DMS153 (cell line): ENCODE measurements around the gene EPS8L2.

Experiments used
- DNase-seq: peaks from one replicate; lab custom pipeline; 2025; lab: John Stamatoyannopoulos, UW

EPS8L2 gene

DNA sequence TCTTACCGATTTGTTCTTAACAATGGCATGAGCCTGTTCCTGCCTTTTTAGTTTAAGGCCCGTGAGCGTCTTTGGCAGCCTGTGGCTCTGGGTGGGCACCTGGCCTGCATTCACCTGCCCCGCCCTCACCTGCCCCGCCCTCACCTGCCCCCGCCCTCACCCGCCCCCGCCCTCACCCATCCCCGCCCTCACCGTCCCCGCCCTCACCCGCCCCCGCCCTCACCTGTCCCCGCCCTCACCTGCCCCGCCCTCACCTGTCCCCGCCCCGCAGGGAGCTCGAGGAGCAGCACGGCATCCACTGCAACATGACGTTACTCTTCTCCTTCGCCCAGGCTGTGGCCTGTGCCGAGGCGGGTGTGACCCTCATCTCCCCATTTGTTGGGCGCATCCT, 57.0 kb downstream of the EPS8L2 start:
- no peak for DNase-seq

- DNase-seq: no peak
These were observed 57.7 kb downstream of the EPS8L2 start for GRCh38 chr11:763549-764321.

DNA sequence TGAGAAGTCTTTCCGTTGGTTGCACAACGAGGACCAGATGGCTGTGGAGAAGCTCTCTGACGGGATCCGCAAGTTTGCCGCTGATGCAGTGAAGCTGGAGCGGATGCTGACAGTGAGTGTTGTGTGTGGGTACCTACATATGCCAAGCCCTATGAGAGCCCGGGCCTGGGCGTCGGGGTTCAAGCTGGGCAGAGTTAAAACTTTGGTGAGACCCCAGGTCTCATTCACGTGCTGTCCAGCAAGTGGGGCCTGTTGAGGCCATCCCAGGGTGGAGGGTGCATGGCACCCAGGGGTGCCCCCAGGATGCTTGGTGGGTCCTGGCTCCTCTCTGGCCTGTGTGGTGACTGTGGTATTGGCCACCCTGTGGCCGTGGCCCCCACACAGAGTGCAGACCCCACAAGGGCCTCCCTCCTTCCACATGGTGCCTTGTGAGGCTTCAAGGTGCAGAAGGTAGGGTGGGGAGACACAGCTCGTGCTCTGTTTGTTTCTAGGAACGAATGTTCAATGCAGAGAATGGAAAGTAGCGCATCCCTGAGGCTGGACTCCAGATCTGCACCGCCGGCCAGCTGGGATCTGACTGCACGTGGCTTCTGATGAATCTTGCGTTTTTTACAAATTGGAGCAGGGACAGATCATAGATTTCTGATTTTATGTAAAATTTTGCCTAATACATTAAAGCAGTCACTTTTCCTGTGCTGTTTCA, 58.4 kb downstream of the EPS8L2 start:
- no peak for DNase-seq

GRCh38 chr11:765025-765801, 59.2 kb downstream of the EPS8L2 start:
- no peak for DNase-seq

DNA sequence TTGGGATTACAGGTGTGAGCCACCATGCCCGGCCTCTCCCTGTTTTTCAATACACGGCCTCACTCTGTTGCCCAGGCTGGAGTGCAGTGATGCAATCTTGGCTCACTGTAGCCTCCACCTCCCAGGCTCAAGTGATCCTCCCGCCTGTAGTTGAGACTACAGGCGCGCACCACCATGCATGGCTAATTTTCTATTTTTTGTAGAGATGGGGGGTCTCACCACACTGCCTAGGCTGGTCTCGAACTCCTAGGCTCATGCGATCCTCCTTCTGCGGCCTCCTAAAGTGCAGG, 59.7 kb downstream of the EPS8L2 start:
- no peak for DNase-seq

- no peak for DNase-seq
These were observed 60.3 kb downstream of the EPS8L2 start for GRCh38 chr11:766106-766935.

- DNase-seq: no peak
These were observed 60.8 kb downstream of the EPS8L2 start for GRCh38 chr11:766936-767210.

GRCh38 chr11:767238-767637, 61.2 kb downstream of the EPS8L2 start:
- no peak for DNase-seq

DNA sequence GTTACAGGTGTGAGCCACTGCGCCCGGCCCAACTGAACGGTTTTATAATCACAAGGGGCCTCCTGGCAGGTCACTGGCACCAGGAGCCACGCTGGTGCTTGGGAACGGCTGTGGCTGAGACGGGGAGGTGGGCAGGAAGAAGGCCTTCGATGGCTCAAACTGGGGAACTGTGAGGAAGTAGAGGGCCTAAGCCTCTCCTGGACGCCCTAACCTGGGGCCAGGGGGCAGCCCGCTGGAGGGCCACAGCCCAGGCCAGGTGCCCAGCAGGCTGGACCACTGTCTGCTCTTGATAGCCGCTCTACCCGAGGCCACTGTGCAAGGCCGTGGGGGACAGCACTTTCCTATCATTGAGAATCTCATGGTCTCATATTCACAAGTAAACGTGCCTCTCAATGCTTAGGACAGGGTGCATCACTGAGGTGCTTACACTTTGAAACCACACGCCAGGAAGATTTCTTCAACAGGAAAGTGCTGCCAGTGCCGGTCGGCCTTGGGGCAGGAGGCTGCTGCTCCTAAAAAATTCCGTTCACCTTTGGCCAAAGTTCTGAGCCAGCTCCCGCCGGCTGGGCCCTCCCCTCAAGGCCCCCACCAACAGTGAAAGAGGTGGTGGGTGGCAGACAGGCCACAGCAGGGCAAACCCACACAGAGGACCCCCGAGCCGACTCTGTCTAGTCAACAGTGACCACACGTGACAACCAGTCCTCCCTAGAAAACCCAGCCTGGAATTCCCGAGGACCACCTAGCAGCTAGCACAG, 64.0 kb downstream of the EPS8L2 start:
- no peak for DNase-seq

DNA sequence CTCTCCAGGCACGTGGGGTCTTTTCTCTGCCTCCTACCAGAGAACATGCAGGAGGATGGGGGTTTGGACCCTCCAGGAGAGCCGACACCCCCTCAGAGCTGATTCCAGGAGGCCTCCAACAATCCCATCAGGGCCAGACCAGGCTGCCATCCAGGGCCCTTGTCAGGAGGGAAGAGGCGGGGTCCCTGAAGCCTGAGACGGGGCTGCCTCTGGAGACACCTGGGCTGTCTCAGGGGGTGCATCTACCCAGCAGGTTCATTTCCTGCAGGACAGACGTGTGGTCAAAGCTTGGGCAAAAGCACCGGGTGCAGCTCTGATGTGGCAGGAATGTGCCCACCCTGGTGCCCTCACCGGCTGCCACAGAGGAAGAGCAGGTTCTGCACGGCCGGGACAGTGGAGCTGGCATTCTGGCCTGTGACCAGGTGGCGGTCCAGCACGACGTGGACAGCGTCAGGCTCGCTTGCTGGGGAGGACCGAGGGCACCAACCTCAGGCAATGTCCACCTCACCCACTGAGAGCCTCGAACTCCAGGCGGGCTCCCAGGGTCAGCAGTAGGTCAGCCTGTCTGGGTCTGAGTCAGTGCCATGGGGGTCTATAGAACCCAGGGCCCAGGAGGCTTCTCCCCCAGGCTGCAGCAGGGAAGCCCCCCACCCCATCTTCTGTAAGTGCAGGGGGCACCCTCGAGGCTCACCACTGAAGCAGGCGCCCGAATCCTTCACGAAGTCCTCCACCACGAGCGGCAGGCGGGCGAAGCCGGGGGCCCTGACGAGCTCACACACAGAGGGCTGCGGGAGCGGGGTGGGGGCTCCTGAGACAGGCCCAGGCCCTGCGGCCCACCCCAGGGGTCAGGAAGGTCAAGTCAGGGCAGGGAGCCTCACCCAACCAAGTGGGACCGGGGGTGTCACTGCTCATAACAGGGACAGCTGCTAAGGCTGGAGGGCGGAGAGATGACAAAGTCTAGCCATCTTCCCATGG, 64.9 kb downstream of the EPS8L2 start:
- no peak for DNase-seq

- DNase-seq: no peak
These were observed 65.7 kb downstream of the EPS8L2 start for GRCh38 chr11:771617-772204.

GRCh38 chr11:772429-773390, 66.7 kb downstream of the EPS8L2 start:
- DNase-seq: no peak

- DNase-seq: no peak
These were observed 67.4 kb downstream of the EPS8L2 start for GRCh38 chr11:773425-773824.

GRCh38 chr11:773830-774229, 67.8 kb downstream of the EPS8L2 start:
- DNase-seq: no peak

DNA sequence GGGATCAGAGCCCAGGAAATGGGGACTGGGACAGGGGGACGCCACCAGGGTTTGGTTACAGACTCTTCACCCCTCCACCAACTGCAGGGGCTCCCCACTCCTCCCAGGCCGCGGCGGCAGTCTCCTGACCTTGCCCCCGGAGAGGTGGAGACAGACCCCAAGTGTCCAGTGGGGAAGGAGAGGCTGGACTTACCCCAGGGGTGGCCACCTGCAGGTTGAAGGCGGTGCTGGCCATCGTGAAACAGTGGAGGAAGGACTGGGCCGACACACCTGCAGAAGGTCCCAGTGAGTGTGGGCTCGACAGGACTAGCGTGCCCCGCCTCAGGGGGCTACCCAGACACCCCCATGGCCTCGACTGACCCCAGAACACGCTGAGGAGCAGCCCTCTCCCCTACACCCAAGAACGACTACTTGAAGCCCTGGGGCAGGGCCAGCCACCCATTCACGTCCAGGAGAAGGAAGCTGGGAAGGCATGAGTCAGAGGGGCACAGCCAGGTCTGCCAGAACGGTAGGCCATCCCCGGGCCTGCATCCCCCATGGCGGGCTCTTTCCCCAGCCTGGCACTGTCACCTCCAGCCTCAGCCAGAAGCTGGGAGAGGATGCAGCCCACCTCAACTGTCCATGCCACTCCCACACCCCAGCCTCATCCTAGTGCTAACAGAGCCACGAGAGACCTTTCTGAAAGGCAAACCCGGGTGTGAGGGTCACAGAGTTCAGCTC, 69.0 kb downstream of the EPS8L2 start:
- no peak for DNase-seq

- no peak for DNase-seq
These were observed 70.2 kb downstream of the EPS8L2 start for GRCh38 chr11:776263-776560.

DNA sequence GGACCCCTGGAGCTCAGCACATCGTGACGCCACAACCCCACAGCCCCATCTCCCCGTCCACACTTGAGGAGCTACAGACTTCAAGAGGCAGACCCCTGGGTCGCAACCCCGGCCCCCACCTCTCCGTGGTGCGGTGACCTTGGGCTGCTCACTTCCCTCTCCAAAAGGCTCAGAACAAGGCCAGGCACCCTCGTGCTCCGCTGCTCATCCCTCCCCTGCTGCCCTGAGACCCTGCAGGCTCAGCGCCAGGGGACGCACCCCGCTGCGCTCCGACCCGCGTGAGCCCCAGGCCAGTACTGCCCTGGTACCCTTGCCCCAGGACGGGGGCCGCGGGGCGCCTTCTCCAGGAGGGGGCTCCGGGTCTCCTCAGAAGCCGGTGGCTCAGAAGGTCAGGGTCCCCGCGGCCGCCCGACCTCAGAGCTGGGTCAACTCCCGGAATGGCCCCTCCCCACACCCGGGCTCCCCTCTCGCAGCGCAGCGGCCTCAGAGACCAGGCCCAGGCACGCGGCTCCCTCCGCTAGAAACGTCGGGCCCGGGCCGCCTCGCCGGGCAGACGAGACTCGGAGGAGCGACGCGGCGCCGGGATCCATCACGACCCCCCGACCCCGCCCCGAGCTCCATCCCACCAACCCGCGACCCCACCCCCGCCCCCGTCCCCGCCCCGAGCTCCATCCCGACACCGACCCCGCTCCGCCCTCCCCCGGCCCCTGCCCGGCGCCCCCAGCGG, 70.7 kb downstream of the EPS8L2 start:
- DNase-seq: no peak
